HCT116 (cell line): ENCODE results near the gene EMILIN2. TPM values are rescaled to one million over a fixed set of nuclear protein-coding genes. Genes with fewer than 3 reads are reported as not detected.
A peak's percentile ranks its signal among the peaks of the same experiment; 100 is the strongest.

ENCODE experiments used
- ATAC-seq: fragments of 200-7000 bp; cut with Tn5 transposase; 2 replicates; pipeline ENCODE4 v1.9.1; 2020; ENCODE audit warnings: mild to moderate bottlenecking, moderate library complexity
- BruUV-seq: library from RNA; stranded (reverse); fragments of 400-500 nt; replicated peaks from 2 replicates; lab custom pipeline; 2021; lab: Mats Ljungman, UMichigan
- CTCF ChIA-PET: fragments of 300-600 bp; sonication (Branson Sonifier 250); formaldehyde crosslinking; loops from one replicate; lab custom pipeline; 2021; ENCODE audit warnings: antibody characterized with exemption; lab: Charles Lee
- POLR2A ChIA-PET: fragments of 300-600, 350-600 bp; sonication (Branson Sonifier 250); formaldehyde crosslinking; loops from one replicate; lab custom pipeline; 2021; ENCODE audit warnings: antibody characterized with exemption; lab: Charles Lee
- RAD21 ChIA-PET, 2 experiments: fragments of 300-600 bp; sonication (Branson Sonifier 250); formaldehyde crosslinking; loops; one replicate each; lab custom pipeline; 2023; ENCODE audit warnings: low total read pairs in 2 of 2; ENCODE audit not compliant: uncharacterized antibody in 2 of 2, unreplicated experiment in 2 of 2, low non-redundant PET in 1 of 2; lab: Charles Lee
- DNase-seq: peaks from one replicate; pipeline ENCODE4 v3.0.0-alpha.2; 2010; ENCODE audit warnings: low read depth, low spot score
- H2AFZ ChIP-seq: fragments of 200-600 bp; shearing (Covaris generic), sonication (generic); 2 replicates; pipeline ENCODE4 v1.6.1; 2017; ENCODE audit warnings: low read depth, mixed run types, mixed read lengths, antibody characterized with exemption, low read length; ENCODE audit not compliant: poor library complexity, severe bottlenecking
- H3K27ac ChIP-seq: 2 replicates; pipeline ENCODE4 v1.5.1; 2012; ENCODE audit warnings: low read depth, low read length
- H3K27me3 ChIP-seq: fragments of 200-600 bp; sonication (generic); 2 replicates; pipeline ENCODE4 v1.6.1; 2016; ENCODE audit warnings: mixed run types, low read length, mixed read lengths; ENCODE audit not compliant: insufficient read depth
- H3K36me3 ChIP-seq, 2 experiments: fragments of 200-500 bp in 1 of 2; fragments of 200-600 bp in 1 of 2; sonication (Bioruptor generic) in 1 of 2; sonication (generic) in 1 of 2; 2 replicates each; pipeline versions ENCODE4 v1.5.1 to v1.6.1; 2014 to 2016; ENCODE audit warnings: low read length in 2 of 2, inconsistent platforms in 1 of 2, mixed read lengths in 1 of 2, mixed run types in 1 of 2; ENCODE audit not compliant: insufficient read depth in 2 of 2, control insufficient read depth in 1 of 2
- H3K4me1 ChIP-seq, 2 experiments: fragments of 200-600 bp in 1 of 2; sonication (generic) in 1 of 2; 2 replicates each; pipeline versions ENCODE4 v1.5.1 to v1.6.1; 2012 to 2017; ENCODE audit warnings: low read length in 2 of 2, inconsistent platforms in 1 of 2, mild to moderate bottlenecking in 1 of 2, mixed read lengths in 1 of 2, mixed run types in 1 of 2, moderate library complexity in 1 of 2; ENCODE audit not compliant: insufficient read depth in 2 of 2, control insufficient read depth in 1 of 2
- H3K4me2 ChIP-seq: fragments of 200-600 bp; sonication (generic); 2 replicates; pipeline ENCODE4 v1.6.1; 2017; ENCODE audit warnings: mixed run types, low read length, mixed read lengths
- H3K4me3 ChIP-seq, 2 experiments: fragments of 200-600 bp in 1 of 2; sonication (generic) in 1 of 2; replicated peaks in 1 of 2; 2 replicates each; pipeline ENCODE4 v1.5.1; 2011 to 2016; ENCODE audit warnings: low read length in 2 of 2, control low read depth in 1 of 2, low read depth in 1 of 2, mild to moderate bottlenecking in 1 of 2, mixed read lengths in 1 of 2, mixed run types in 1 of 2
- H3K79me2 ChIP-seq: fragments of 200-600 bp; sonication (generic); 2 replicates; pipeline ENCODE4 v1.6.1; 2017; ENCODE audit warnings: mild to moderate bottlenecking, mixed run types, low read length, moderate library complexity, mixed read lengths; ENCODE audit not compliant: insufficient read depth
- H3K9ac ChIP-seq: fragments of 200-600 bp; sonication (generic); 2 replicates; pipeline ENCODE4 v1.6.1; 2016; ENCODE audit warnings: low read length, mixed read lengths
- H3K9me2 ChIP-seq: fragments of 200-600 bp; sonication (generic), shearing (Covaris generic); 2 replicates; pipeline ENCODE4 v1.6.1; 2017; ENCODE audit warnings: mixed run types, mild to moderate bottlenecking, moderate library complexity; ENCODE audit not compliant: insufficient read depth
- H3K9me3 ChIP-seq, 2 experiments: fragments of 200-500 bp in 1 of 2; fragments of 200-600 bp in 1 of 2; sonication (Bioruptor generic) in 1 of 2; sonication (generic) in 1 of 2; 2 replicates each; pipeline ENCODE4 v1.6.1; 2014 to 2017; ENCODE audit warnings: low read length in 2 of 2, mixed read lengths in 2 of 2, inconsistent platforms in 1 of 2, low read depth in 1 of 2, mild to moderate bottlenecking in 1 of 2, mixed run types in 1 of 2, moderate library complexity in 1 of 2; ENCODE audit not compliant: control insufficient read depth in 1 of 2, insufficient read depth in 1 of 2
- H4K20me1 ChIP-seq: fragments of 200-600 bp; sonication (generic), shearing (Covaris generic); 2 replicates; pipeline ENCODE4 v1.6.1; 2017; ENCODE audit warnings: mixed run types, mild to moderate bottlenecking, moderate library complexity; ENCODE audit not compliant: insufficient read depth
- CBX3 ChIP-seq: IDR thresholded peaks from 2 replicates; pipeline ENCODE4 v1.6.1; 2012; ENCODE audit warnings: low read depth
- EGR1 ChIP-seq: IDR thresholded peaks from 2 replicates; pipeline ENCODE4 v1.6.1; 2012; ENCODE audit warnings: low read depth
- EZH2 ChIP-seq: fragments of 200-600 bp; sonication (generic); IDR thresholded peaks from 2 replicates; pipeline ENCODE4 v1.6.1; 2017; ENCODE audit warnings: antibody characterized with exemption, mixed run types
- EZH2phosphoT487 ChIP-seq: fragments of 200-600 bp; IDR thresholded peaks from 2 replicates; pipeline ENCODE4 v1.6.1; 2018; ENCODE audit warnings: antibody characterized with exemption, borderline replicate concordance
- MAX ChIP-seq: IDR thresholded peaks from 2 replicates; pipeline ENCODE4 v1.6.1; 2012
- POLR2AphosphoS5 ChIP-seq: IDR thresholded peaks from 2 replicates; pipeline ENCODE4 v1.6.1; 2011; ENCODE audit warnings: mild to moderate bottlenecking, low read depth, low read length, moderate library complexity
- RAD21 ChIP-seq: IDR thresholded peaks from 2 replicates; pipeline ENCODE4 v1.6.1; 2012; ENCODE audit warnings: low read depth, mild to moderate bottlenecking
- REST ChIP-seq: IDR thresholded peaks from 2 replicates; pipeline ENCODE4 v1.6.1; 2012; ENCODE audit warnings: low read depth
- SIN3A ChIP-seq: IDR thresholded peaks from 2 replicates; pipeline ENCODE4 v1.6.1; 2012; ENCODE audit warnings: low read depth
- SP1 ChIP-seq: IDR thresholded peaks from 2 replicates; pipeline ENCODE4 v1.6.1; 2012; ENCODE audit warnings: low read depth
- YY1 ChIP-seq: IDR thresholded peaks from 2 replicates; pipeline ENCODE4 v1.6.1; 2011; ENCODE audit warnings: low read length, low read depth, moderate library complexity, mild to moderate bottlenecking; ENCODE audit not compliant: insufficient replicate concordance; ENCODE audit errors: extremely low read depth
- ZBTB33 ChIP-seq: IDR thresholded peaks from 2 replicates; pipeline ENCODE4 v1.6.1; 2011; ENCODE audit warnings: mild to moderate bottlenecking, low read length, moderate library complexity; ENCODE audit not compliant: insufficient replicate concordance; ENCODE audit errors: extremely low read depth
- ZFX ChIP-seq: fragments of 450-650 bp; IDR thresholded peaks from 2 replicates; pipeline ENCODE4 v1.6.1; 2017
- intact Hi-C: fragments of 100-400 bp; cut with micrococcal nuclease; formaldehyde crosslinking; loops from 2 replicates; pipeline ENCODE4 v1.10.0; 2022
- total RNA-seq: library from RNA; stranded (reverse); gene quantifications from one replicate; pipeline ENCODE4 v1.2.1, GENCODE V29; 2021; ENCODE audit not compliant: unreplicated experiment
- TF ChIP-seq, protein P1 (sequence below), 3 experiments: fragments of 200-600 bp in 1 of 3; sonication (generic) in 1 of 3; IDR thresholded peaks in 2 of 3; conservative IDR thresholded peaks in 1 of 3; 2 replicates each; pipeline ENCODE4 v1.5.1; 2012 to 2017; ENCODE audit warnings: low read depth in 2 of 3, low read length in 2 of 3, antibody characterized with exemption in 1 of 3, borderline replicate concordance in 1 of 3, control low read depth in 1 of 3, mild to moderate bottlenecking in 1 of 3, mixed read lengths in 1 of 3, mixed run types in 1 of 3, moderate library complexity in 1 of 3; ENCODE audit not compliant: insufficient read depth in 1 of 3

The EMILIN2 gene
- total RNA-seq, 1 experiment from 2014 or later: 23.4 TPM

DNA sequence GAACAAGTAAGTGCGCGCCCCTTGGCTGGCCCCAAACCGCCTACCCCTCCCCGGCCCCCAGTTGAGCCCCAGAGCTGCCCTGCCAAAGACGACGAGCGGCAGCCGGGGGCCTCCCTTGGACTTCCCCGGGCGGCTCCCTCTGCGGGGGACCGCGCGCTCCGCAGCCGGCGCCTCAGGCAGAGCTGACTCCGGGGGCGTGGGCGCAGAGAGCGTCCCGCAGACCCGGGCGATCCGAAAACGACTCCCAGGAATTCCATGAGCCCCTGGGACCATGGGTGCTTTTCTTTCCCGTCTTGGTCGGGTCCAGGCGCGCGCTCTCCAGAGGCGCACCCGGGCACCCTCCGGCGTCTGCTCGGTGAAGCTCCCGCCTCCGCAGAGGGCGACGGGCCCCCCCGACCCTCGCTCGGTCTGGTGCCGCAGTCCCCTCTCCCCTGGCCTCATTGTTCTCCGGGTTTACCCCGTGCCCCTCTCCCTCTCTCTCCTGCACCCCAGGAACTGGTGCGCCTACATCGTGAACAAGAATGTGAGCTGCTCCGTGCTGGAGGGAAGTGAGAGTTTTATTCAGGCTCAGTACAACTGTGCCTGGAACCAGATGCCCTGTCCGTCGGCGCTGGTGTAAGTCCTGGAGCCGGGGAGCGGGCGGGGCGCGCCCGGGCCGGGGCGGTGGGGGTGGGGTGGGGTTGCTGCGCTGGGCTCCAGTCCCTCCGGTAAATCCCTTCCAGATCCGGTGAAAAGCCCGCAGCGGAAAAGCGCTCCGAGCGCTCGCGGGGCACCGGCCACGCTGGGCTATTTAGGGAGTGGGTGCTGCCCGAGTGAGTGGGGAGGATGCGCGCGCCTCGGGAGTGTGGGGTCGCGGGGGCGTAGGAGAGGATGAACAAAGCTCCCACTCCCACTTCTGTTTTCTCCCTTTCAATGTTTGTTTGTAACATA is 776 bp downstream of the EMILIN2 start:
- no peak for DNase-seq
- Histone ChIP-seq H3K9ac (no peak overlapping the region), H3K27me3 (no peaks in the 10 kb centered on the region)

More for the DNA sequence above, 776 bp downstream of the EMILIN2 start:
- Histone ChIP-seq H3K27ac (no peak overlapping the region), H3K9me3 (no peaks in the 10 kb centered on the region), H4K20me1 (no peaks in the 10 kb centered on the region), H3K79me2 (no peaks in the 10 kb centered on the region), H3K4me3 (peak overlapping the region in 1 of 2 experiments; percentile 56; a peak in 1 of 4 replicates), H3K4me1 (peaks cover 0 to 8% of the 10 kb centered on the region in 2 experiments; a peak in 1 of 4 replicates), H3K9me2 (no peaks in the 10 kb centered on the region), H3K4me2 (peak overlapping the region; percentile 33), H2AFZ (no peak overlapping the region), H3K36me3 (no peaks in the 10 kb centered on the region)
- no peak; the same call in 1 of the 2 replicates for ATAC-seq
- BruUV-seq: no TSS peak
- ChIA-PET POLR2A (no interaction called here), RAD21 (no interaction called here), CTCF (no interaction called here)
- TF ChIP-seq RAD21 (no peak), ZBTB33 (no peak), SP1 (no peak), EZH2phosphoT487 (no peak), EGR1 (no peak), POLR2AphosphoS5 (no peak), CBX3 (no peak), EZH2 (no peak), REST (no peak), ZFX (no peak), MAX (no peak), YY1 (no peak), SIN3A (no peak)
- TF ChIP-seq, protein P1, sequence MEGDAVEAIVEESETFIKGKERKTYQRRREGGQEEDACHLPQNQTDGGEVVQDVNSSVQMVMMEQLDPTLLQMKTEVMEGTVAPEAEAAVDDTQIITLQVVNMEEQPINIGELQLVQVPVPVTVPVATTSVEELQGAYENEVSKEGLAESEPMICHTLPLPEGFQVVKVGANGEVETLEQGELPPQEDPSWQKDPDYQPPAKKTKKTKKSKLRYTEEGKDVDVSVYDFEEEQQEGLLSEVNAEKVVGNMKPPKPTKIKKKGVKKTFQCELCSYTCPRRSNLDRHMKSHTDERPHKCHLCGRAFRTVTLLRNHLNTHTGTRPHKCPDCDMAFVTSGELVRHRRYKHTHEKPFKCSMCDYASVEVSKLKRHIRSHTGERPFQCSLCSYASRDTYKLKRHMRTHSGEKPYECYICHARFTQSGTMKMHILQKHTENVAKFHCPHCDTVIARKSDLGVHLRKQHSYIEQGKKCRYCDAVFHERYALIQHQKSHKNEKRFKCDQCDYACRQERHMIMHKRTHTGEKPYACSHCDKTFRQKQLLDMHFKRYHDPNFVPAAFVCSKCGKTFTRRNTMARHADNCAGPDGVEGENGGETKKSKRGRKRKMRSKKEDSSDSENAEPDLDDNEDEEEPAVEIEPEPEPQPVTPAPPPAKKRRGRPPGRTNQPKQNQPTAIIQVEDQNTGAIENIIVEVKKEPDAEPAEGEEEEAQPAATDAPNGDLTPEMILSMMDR (IDR thresholded peaks at IDR 0.05 in 2 of 3, conservative IDR thresholded peaks at IDR 0.05 in 1 of 3; ENCODE audit: borderline replicate concordance in 1 of 3, insufficient read depth in 1 of 3, low read depth in 2 of 3, low read length in 2 of 3): no peak
- intact Hi-C loops: no loop called here
